ENCODE measurements around the gene CPNE8. TPM values are rescaled to one million over a fixed set of nuclear protein-coding genes. Genes with fewer than 3 reads are reported as not detected.

CPNE8 gene
- total and polyA plus RNA-seq, 2 donors (not counting 1 experiment from before 2014, with no cell fraction given) = 1.5 to 1.6 TPM

DNA sequence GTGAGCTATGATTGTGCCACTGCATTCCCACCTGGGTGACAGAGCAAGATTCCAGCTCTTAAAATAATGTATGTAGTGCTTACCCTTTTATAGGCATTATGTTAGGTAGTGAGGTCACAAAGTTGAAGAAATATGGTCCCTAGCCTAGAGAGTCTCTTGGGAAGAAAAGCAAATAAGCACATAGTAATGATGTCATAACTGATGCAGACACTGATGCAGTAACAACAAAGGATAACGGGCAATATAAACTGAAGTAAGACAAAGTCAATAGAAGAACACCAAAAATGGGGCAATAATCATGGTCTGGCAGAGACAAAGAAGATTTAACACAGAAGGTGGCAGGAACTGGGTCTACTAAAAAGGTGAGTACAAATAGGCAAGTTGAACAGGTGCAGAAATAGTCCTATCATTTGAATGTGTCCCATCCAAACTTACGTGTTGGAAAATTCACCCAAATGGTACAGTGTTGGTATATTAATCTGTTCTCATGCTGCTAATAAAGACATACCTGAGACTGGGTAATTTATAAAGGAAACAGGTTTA is 93.5 kb downstream of the CPNE8 start:
- H3K9ac ChIP-seq (ENCODE audit: low read length) = no peak overlapping the region
- Mint-ChIP-seq H3K4me3 (no peak overlapping the region), H3K27ac (no peak overlapping the region), H3K9me3 (ENCODE audit: insufficient read depth) (peaks cover 3% of the 10 kb centered on the region), H3K27me3 (no peaks in the 10 kb centered on the region), H3K4me1 (peaks cover 3% of the 10 kb centered on the region)
- no peak overlapping the region for H3K27ac ChIP-seq (ENCODE audit: low read length in 2 of 2)
- no peaks in the 10 kb centered on the region for H4K20me1 ChIP-seq (ENCODE audit: control insufficient read depth, insufficient read depth, low read length, poor library complexity, severe bottlenecking)
- H3K4me3 ChIP-seq (ENCODE audit: control extremely low read depth in 1 of 5, extremely low read depth in 1 of 5, insufficient read depth in 1 of 5, low read depth in 2 of 5, low read length in 4 of 5) = no peak overlapping the region
- no peak overlapping the region for H3K4me2 ChIP-seq (replicated peaks; ENCODE audit: low read depth, low read length, poor library complexity, severe bottlenecking)
- TF ChIP-seq, protein P1, sequence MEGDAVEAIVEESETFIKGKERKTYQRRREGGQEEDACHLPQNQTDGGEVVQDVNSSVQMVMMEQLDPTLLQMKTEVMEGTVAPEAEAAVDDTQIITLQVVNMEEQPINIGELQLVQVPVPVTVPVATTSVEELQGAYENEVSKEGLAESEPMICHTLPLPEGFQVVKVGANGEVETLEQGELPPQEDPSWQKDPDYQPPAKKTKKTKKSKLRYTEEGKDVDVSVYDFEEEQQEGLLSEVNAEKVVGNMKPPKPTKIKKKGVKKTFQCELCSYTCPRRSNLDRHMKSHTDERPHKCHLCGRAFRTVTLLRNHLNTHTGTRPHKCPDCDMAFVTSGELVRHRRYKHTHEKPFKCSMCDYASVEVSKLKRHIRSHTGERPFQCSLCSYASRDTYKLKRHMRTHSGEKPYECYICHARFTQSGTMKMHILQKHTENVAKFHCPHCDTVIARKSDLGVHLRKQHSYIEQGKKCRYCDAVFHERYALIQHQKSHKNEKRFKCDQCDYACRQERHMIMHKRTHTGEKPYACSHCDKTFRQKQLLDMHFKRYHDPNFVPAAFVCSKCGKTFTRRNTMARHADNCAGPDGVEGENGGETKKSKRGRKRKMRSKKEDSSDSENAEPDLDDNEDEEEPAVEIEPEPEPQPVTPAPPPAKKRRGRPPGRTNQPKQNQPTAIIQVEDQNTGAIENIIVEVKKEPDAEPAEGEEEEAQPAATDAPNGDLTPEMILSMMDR (IDR thresholded peaks at IDR 0.05) = no peak
- TF ChIP-seq EZH2 (IDR thresholded peaks at IDR 0.05; ENCODE audit: borderline replicate concordance, insufficient read depth, low read depth, low read length, poor library complexity, severe bottlenecking) = no peak
- H2AFZ ChIP-seq (ENCODE audit: insufficient read depth, low read depth, low read length, poor library complexity, severe bottlenecking) = no peak overlapping the region
- ATAC-seq (ENCODE audit: low read depth) (no peak), DNase-seq (no peak)
- POLR2A ChIA-PET = no interaction called here
- no peaks in the 10 kb centered on the region for H3K27me3 ChIP-seq (replicated peaks in 1 of 4; ENCODE audit: control extremely low read depth in 1 of 4, control insufficient read depth in 3 of 4, insufficient read depth in 4 of 4, low read length in 3 of 4)
- no peaks in the 10 kb centered on the region for H3K4me1 ChIP-seq (ENCODE audit: control insufficient read depth in 2 of 2, insufficient read depth in 2 of 2, low read length in 2 of 2)
- peaks cover 0 to 3% (median 0%) of the 10 kb centered on the region in 3 donors for H3K9me3 ChIP-seq (ENCODE audit: control extremely low read depth in 1 of 3, control insufficient read depth in 2 of 3, insufficient read depth in 1 of 3, low read length in 2 of 3)
- no peaks in the 10 kb centered on the region for H3K36me3 ChIP-seq (replicated peaks in 1 of 2; ENCODE audit: control extremely low read depth in 1 of 2, control insufficient read depth in 1 of 2, extremely low read depth in 1 of 2, insufficient read depth in 2 of 2, low read length in 1 of 2)
- WGBS (ENCODE audit: insufficient coverage) = no CpG with 5 or more reads among the region's 2 CpGs
- H3K79me2 ChIP-seq (ENCODE audit: control insufficient read depth, insufficient read depth, low read length) = no peaks in the 10 kb centered on the region
- CTCF ChIA-PET = no interaction called here
- intact Hi-C loops (cut with micrococcal nuclease) = no loop called here

DNA sequence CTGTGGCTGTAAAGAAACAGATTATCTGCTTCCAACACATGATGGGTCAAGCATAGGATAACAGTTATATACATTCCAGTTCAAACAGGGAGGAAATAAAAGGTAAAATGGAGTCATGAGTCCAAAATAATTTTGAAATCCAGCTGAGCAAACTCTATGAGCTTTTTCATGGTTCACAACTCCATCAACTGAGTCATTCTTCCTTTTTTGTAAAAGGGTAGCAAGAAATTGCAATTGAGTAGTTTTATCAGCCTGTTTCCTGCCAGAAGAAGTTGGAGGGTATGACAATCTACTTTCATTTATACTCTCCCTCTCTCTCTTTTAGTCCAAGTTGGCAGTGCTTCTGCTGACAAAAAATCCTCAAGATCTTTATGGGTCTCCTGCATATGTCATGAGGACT is 95.6 kb downstream of the CPNE8 start:
- H2AFZ ChIP-seq (ENCODE audit: insufficient read depth, low read depth, low read length, poor library complexity, severe bottlenecking) = no peak overlapping the region
- TF ChIP-seq, protein P1 (IDR thresholded peaks at IDR 0.05) = no peak
- TF ChIP-seq EZH2 (IDR thresholded peaks at IDR 0.05; ENCODE audit: borderline replicate concordance, insufficient read depth, low read depth, low read length, poor library complexity, severe bottlenecking) = no peak

More for the DNA sequence above, 95.6 kb downstream of the CPNE8 start:
- Histone ChIP-seq H3K4me2 (replicated peaks; ENCODE audit: low read depth, low read length, poor library complexity, severe bottlenecking) (no peak overlapping the region), H3K27me3 (replicated peaks in 1 of 4; ENCODE audit: control extremely low read depth in 1 of 4, control insufficient read depth in 3 of 4, insufficient read depth in 4 of 4, low read length in 3 of 4) (no peaks in the 10 kb centered on the region), H3K36me3 (replicated peaks in 1 of 2; ENCODE audit: control extremely low read depth in 1 of 2, control insufficient read depth in 1 of 2, extremely low read depth in 1 of 2, insufficient read depth in 2 of 2, low read length in 1 of 2) (no peaks in the 10 kb centered on the region), H3K9ac (ENCODE audit: low read length) (no peak overlapping the region), H3K79me2 (ENCODE audit: control insufficient read depth, insufficient read depth, low read length) (no peaks in the 10 kb centered on the region), H3K4me1 (ENCODE audit: control insufficient read depth in 2 of 2, insufficient read depth in 2 of 2, low read length in 2 of 2) (no peaks in the 10 kb centered on the region), H3K9me3 (ENCODE audit: control extremely low read depth in 1 of 3, control insufficient read depth in 2 of 3, insufficient read depth in 1 of 3, low read length in 2 of 3) (peaks cover 0 to 3% (median 0%) of the 10 kb centered on the region in 3 donors), H3K4me3 (ENCODE audit: control extremely low read depth in 1 of 5, extremely low read depth in 1 of 5, insufficient read depth in 1 of 5, low read depth in 2 of 5, low read length in 4 of 5) (no peak overlapping the region), H3K27ac (ENCODE audit: low read length in 2 of 2) (no peak overlapping the region), H4K20me1 (ENCODE audit: control insufficient read depth, insufficient read depth, low read length, poor library complexity, severe bottlenecking) (no peaks in the 10 kb centered on the region)
- CTCF ChIA-PET = no interaction called here
- Mint-ChIP-seq H3K27me3 (no peaks in the 10 kb centered on the region), H3K4me3 (no peak overlapping the region), H3K4me1 (peaks cover 3% of the 10 kb centered on the region), H3K9me3 (ENCODE audit: insufficient read depth) (peaks cover 3% of the 10 kb centered on the region), H3K27ac (no peak overlapping the region)
- DNase-seq (no peak), ATAC-seq (ENCODE audit: low read depth) (no peak)
- intact Hi-C loops (cut with micrococcal nuclease) = no loop called here
- POLR2A ChIA-PET = no interaction called here

Measured in B cell (primary cell).